ENCODE data around the gene ENHO. TPM values are rescaled to one million over a fixed set of nuclear protein-coding genes. Genes with fewer than 3 reads are reported as not detected.
A peak's percentile ranks its signal among the peaks of the same experiment; 100 is the strongest.

The ENHO gene
- polyA plus RNA-seq, 3 donors: 2.3 to 3.2 (median 2.7) TPM

DNA sequence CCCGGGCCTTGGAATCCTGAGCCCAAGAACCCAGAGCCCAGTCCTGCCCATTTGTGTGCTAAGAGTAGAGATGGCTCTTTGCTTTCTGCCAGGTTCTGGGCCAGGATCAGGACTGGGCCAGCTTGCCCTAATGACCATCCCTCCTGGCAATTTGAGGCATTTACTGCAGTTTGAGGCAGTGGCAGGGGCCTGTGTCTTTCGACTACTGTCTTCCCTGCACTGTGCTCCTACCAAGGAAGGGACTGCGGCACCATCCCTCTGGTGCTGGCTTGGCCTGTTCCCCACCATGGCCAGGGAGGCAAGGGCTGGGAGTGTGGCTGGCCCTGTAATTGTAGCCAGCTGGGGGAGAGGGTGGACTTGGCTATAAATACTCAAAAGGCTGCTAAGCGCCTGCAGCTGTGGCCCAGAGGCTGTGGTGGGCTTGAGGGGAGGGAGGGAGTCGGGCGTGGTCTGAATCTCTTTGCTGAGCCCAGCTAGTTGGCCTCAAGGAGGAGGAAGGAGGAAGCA lies 4.6 kb downstream of the ENHO start:
- no peak overlapping the region for H3K9ac ChIP-seq (ENCODE audit: insufficient read depth, low read length, poor library complexity, severe bottlenecking)

DNA sequence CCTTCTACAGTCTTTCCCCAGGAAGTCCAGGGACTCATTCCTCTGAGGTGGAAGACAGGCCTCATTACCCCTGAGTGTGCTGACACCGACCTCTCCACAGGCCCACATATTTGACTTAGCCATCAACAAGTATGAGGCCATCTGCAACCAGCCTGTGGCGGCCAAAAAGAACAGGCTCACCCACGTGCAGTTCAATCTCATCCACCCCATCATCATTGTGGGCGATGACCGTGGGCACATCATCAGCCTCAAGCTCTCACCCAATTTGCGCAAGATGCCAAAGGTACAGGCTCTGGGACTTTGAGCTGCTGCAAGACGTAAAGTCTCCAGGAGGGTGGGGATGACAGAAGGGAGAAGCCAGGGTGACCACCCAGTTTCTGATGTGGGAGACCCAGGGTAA lies 5.6 kb downstream of the ENHO start:
- H3K9ac ChIP-seq (ENCODE audit: insufficient read depth, low read length, poor library complexity, severe bottlenecking): no peak overlapping the region
- Mint-ChIP-seq H3K27ac (peak overlapping the region in 1 of 7 donors; percentile 6), H3K36me3 (no peaks in the 10 kb centered on the region), H3K4me1 (peaks cover 32% of the 10 kb centered on the region), H3K9me3 (peaks cover 0 to 2% (median 0%) of the 10 kb centered on the region in 7 donors), H3K27me3 (ENCODE audit: low read depth in 3 of 3) (peaks cover 3 to 13% (median 9%) of the 10 kb centered on the region in 3 donors), H3K4me3 (no peak overlapping the region)
- H3K36me3 ChIP-seq (replicated peaks in 1 of 2; ENCODE audit: control insufficient read depth in 1 of 2, insufficient read depth in 2 of 2, low read length in 2 of 2): no peaks in the 10 kb centered on the region
- H4K20me1 ChIP-seq (ENCODE audit: insufficient read depth, low read length): no peaks in the 10 kb centered on the region
- H3K27ac ChIP-seq (ENCODE audit: low read depth in 1 of 2, low read length in 2 of 2): no peak overlapping the region
- WGBS (ENCODE audit: insufficient coverage): 91% methylated on average over 5 of the region's 7 CpGs
- no peak for DNase-seq
- intact Hi-C loops (cut with micrococcal nuclease): no loop called here
- H3K4me2 ChIP-seq (replicated peaks; ENCODE audit: extremely low read depth, low read length, poor library complexity, severe bottlenecking): no peak overlapping the region
- peaks cover 35 to 39% of the 10 kb centered on the region in 2 donors for H3K4me1 ChIP-seq (ENCODE audit: control insufficient read depth in 1 of 2, insufficient read depth in 2 of 2, low read length in 2 of 2)
- no peaks in the 10 kb centered on the region for H3K79me2 ChIP-seq (ENCODE audit: insufficient read depth, low read length)
- H2AFZ ChIP-seq (ENCODE audit: insufficient read depth, low read depth, low read length, poor library complexity, severe bottlenecking): no peak overlapping the region
- TF ChIP-seq, protein P1, sequence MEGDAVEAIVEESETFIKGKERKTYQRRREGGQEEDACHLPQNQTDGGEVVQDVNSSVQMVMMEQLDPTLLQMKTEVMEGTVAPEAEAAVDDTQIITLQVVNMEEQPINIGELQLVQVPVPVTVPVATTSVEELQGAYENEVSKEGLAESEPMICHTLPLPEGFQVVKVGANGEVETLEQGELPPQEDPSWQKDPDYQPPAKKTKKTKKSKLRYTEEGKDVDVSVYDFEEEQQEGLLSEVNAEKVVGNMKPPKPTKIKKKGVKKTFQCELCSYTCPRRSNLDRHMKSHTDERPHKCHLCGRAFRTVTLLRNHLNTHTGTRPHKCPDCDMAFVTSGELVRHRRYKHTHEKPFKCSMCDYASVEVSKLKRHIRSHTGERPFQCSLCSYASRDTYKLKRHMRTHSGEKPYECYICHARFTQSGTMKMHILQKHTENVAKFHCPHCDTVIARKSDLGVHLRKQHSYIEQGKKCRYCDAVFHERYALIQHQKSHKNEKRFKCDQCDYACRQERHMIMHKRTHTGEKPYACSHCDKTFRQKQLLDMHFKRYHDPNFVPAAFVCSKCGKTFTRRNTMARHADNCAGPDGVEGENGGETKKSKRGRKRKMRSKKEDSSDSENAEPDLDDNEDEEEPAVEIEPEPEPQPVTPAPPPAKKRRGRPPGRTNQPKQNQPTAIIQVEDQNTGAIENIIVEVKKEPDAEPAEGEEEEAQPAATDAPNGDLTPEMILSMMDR (IDR thresholded peaks at IDR 0.05): no peak
- H3K9me3 ChIP-seq (replicated peaks in 1 of 2; ENCODE audit: control insufficient read depth in 1 of 2, insufficient read depth in 1 of 2, low read length in 2 of 2): no peaks in the 10 kb centered on the region
- no peak overlapping the region for H3K4me3 ChIP-seq (replicated peaks in 1 of 3; ENCODE audit: low read depth in 2 of 3, low read length in 3 of 3)
- H3K27me3 ChIP-seq (ENCODE audit: control insufficient read depth in 2 of 2, insufficient read depth in 2 of 2, low read length in 2 of 2): peaks cover 0 to 6% of the 10 kb centered on the region in 2 donors

More for the DNA sequence above, 4.6 kb downstream of the ENHO start:
- peaks cover 6 to 19% (median 14%) of the 10 kb centered on the region in 3 donors for H3K27me3 Mint-ChIP-seq (ENCODE audit: low read depth in 3 of 3)
- WGBS (ENCODE audit: insufficient coverage): 63% methylated on average over 6 of the region's 6 CpGs
- H4K20me1 ChIP-seq (ENCODE audit: insufficient read depth, low read length): no peaks in the 10 kb centered on the region
- DNase-seq: no peak
- H3K36me3 ChIP-seq (replicated peaks in 1 of 2; ENCODE audit: control insufficient read depth in 1 of 2, insufficient read depth in 2 of 2, low read length in 2 of 2): no peaks in the 10 kb centered on the region
- peaks cover 41 to 48% of the 10 kb centered on the region in 2 donors for H3K4me1 ChIP-seq (ENCODE audit: control insufficient read depth in 1 of 2, insufficient read depth in 2 of 2, low read length in 2 of 2)
- H3K79me2 ChIP-seq (ENCODE audit: insufficient read depth, low read length): no peaks in the 10 kb centered on the region
- H3K9me3 ChIP-seq (replicated peaks in 1 of 2; ENCODE audit: control insufficient read depth in 1 of 2, insufficient read depth in 1 of 2, low read length in 2 of 2): no peaks in the 10 kb centered on the region
- no peak overlapping the region for H3K4me3 ChIP-seq (replicated peaks in 1 of 3; ENCODE audit: low read depth in 2 of 3, low read length in 3 of 3)
- peaks cover 0 to 2% (median 0%) of the 10 kb centered on the region in 7 donors for H3K9me3 Mint-ChIP-seq
- TF ChIP-seq, protein P1 (IDR thresholded peaks at IDR 0.05): no peak
- peaks cover 0 to 10% of the 10 kb centered on the region in 2 donors for H3K27me3 ChIP-seq (ENCODE audit: control insufficient read depth in 2 of 2, insufficient read depth in 2 of 2, low read length in 2 of 2)
- no peak overlapping the region for H2AFZ ChIP-seq (ENCODE audit: insufficient read depth, low read depth, low read length, poor library complexity, severe bottlenecking)
- H3K27ac Mint-ChIP-seq: peak overlapping the region in 2 of 7 donors; percentile 46 to 63
- H3K36me3 Mint-ChIP-seq: peaks cover 0 to 2% of the 10 kb centered on the region in 2 donors
- H3K4me3 Mint-ChIP-seq: no peak overlapping the region
- no peak overlapping the region for H3K27ac ChIP-seq (ENCODE audit: low read depth in 1 of 2, low read length in 2 of 2)
- intact Hi-C loops (cut with micrococcal nuclease): no loop called here
- peaks cover 37% of the 10 kb centered on the region for H3K4me1 Mint-ChIP-seq
- H3K4me2 ChIP-seq (replicated peaks; ENCODE audit: extremely low read depth, low read length, poor library complexity, severe bottlenecking): no peak overlapping the region

Data from CD14-positive monocyte (primary cell).